GM18519 (cell line): ENCODE results near the gene BACH2.

ENCODE experiments used
- ATAC-seq: cut with Tn5 transposase; IDR thresholded peaks from one replicate; pipeline ENCODE4 v1.9.1; 2021; ENCODE audit warnings: mild to moderate bottlenecking, moderate library complexity; ENCODE audit not compliant: unreplicated experiment, low FRiP score

BACH2 gene

DNA sequence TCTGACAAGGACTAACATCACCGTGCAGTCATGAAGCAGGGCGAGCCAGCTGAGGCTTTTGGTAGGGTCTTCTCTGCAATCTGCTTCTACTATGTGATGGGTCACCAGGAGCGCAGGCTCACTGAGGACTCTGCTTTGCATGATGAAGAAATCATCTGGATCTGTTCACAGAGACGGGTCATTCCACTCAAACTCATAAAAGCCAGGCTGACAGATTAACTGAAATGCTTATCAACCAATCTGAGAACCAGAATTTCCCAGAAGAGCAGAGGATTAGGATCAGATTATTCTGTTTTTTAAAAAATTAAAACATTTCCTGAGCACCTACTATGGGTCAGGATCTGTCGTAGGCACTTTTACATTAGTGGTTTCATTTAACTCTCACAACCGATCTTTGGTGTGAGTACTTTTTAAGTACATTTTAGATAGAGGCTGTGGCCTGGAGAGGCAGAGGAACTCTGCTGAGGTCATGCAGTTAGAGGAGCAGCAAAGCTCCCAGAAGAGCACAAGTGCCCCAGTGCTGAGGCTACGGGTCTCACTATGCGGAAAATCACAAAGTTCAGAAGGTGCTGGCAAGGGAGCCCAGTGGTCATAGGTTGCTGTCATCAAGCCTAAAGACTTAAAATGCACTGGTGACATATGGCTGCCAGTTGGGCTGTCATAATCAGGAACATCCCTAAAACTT lies 109.1 kb downstream of the BACH2 start:
- ATAC-seq, result no peak

DNA sequence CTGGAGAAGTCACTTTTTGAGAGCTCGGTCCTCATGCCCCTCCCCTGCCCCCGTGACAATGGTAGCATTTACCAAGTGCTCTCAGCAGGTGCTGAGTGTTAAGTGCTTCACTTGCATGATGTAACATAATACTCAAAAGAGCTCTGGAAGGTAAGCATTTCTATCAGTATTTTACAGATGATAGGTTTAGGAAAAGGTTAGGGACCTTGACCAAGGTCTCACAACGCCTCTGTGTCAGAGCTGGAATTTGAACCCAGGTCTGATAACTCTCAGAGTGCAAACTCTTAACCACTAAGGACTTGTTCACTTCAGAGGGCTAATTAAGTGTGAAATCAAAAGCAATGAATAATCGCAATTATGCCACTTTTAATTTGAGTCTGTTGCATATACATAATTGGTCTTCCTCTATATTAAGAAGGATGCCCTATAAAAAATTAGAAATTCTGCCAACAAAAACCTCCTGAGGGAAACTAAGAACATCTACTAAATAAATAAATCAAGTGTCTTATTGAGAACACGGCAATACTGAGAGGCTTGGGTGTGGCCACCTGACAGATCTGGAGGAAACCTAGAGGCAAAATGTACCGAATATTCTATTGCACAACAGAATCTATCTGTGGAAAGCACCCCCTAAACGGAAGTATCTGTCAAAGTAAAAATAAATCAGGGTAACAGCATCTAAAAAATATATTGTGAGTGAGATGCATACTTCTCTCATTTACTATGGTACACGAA lies 109.8 kb downstream of the BACH2 start:
- no peak for ATAC-seq

DNA sequence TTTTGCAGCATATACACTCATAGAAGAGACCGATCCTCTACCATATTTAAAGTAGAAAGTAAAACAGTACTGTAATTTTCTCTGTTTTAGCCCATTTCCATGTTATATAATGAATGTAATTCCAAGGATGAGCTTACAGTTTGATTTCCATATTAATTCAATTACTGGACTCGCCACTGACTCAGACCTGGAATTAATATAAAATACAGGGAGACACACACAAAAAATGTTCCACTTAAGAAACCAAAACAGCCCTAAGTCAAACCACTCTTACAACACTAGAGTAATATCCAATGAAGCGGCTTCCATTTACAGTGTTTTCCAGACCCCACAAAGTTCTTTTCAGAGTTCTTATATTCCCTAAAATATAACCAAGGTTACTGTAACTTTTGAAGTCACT lies 110.6 kb downstream of the BACH2 start:
- no peak for ATAC-seq

DNA sequence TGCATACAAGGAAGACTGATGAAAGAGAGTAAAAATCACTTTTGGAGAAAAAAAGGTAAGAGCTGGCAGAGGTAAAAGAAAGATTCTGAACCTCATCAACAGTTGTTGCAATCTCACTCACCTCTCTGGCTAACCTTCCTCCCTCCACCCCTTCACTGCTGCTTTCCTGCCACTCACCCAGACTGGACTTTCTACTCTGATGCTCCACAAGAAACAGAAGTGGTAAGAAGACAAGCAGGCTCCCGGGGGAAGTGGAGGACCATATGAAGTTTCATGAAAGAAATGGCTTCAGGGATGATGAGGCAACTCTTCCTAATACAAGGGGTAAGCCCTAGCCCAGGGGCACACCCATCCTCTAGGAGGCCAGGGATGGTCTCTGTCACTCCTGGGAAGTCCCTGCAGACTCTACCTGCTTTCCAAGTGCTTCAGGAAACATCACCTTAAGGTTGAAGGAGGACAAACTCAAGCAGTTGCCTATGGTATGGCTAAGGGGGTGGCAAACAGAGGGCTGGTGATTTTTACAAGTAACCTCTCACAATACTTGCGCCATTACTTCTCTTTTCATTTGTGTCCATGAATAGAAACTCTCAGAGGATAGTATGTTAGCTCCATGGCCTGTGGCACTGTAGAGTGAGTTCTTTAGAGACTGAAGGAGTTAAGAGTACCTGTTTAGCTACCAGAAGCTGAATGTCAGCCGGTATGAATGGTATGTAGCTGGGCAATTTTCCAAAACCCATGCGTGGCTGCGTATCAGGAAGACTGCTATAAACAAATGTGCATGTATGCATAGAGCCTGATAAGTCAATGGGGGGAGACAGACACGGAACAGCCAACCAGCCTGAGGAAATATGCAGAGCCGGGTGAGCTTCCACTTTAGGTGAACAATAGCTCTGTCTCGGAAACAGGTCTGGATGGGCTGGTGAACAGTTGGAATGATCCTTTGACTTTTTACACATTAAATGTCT lies 112.0 kb downstream of the BACH2 start:
- ATAC-seq, result no peak

DNA sequence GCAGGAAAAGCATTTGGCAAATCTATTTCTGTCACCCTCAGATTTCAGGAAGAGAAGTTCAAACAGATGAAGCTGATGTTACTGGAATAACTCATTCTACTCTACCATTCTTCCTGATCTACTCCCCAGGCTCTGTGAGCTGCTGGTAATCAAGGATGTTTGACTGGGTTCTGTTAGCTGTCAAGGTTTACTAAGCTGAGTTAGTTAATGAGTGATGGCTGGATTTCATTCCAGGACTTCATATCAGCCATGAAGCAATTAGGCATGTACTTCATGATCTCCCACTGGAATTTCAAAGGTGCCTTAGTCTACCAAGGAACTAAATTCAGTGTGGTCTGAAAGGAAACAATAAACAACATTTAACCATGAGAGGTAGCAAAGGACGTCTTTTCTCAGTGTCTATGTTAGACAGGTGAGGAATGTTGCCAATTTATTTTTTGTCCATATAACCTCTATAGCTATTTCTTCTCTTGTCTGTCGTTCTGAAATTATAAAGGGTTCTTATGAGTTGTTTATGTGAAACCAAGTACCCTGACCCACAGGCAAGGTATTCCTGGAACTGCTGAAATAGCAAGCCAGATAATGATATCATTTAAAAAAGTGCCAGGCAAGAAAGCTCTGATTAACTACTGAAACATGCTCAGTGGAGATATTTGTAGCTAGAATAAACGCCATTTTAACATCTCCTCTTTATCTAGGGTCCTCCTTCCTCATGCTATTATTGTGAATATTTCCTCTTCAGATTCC lies 112.9 kb downstream of the BACH2 start:
- ATAC-seq, result no peak

DNA sequence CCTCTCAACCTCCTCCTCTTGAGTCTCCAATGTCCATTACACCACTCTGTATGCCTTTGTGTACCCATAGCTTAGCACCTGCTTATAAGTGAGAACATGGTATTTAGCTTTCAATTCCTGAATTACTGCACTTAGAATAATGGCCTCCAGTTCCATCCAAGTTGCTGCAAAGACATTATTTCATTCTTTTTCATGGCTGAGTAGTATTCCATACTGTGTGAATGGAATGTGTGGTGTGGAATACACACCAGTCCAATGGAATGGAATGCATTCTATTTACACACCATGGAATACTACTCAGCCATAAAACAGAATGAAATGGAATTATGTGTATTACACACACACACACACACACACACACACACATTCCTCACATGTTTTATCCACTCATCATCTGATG lies 116.1 kb downstream of the BACH2 start:
- ATAC-seq, result no peak

DNA sequence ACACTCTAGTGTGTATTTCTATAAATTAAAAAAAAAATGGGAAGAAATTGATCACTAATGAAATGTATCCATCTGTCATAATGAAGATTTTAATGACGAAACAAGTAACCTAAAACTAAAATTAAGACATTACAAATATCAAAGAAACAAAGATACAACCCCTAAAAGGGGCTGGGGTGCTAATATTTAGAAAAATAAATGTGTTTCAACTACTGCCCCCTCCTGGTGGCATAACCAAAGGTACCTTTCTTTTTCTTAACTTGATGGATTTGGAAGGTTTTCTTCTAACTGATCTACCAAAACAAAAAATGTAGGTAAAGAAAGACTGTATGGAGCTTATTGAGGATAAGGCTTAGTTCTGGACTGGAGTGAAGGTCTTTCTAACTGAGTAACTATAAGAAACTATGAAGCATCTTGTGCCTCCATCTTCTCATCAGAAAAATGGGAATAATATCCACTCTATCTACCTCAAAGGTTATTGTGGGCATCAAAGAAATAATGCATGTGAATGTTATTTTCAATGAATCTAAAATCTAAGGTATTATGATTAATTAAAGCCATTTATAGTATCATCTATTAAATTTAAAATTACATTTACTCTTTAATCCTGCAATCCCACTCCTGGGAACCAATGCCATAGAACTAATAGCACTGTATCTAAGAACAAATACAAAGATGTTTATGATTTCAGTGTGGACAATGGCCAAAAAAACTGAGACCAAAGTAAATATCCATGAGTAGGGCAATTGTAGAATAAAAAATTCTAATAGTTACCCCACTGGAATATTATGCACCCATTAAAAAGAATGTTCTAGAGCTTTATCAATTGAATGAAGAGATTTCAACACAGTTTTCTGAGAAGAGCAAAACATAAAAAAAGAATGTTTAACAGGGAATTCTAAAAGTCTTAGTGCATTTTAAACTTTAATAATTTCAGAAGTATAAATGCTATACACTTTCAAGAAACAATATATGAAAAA lies 117.2 kb downstream of the BACH2 start:
- ATAC-seq, result no peak

DNA sequence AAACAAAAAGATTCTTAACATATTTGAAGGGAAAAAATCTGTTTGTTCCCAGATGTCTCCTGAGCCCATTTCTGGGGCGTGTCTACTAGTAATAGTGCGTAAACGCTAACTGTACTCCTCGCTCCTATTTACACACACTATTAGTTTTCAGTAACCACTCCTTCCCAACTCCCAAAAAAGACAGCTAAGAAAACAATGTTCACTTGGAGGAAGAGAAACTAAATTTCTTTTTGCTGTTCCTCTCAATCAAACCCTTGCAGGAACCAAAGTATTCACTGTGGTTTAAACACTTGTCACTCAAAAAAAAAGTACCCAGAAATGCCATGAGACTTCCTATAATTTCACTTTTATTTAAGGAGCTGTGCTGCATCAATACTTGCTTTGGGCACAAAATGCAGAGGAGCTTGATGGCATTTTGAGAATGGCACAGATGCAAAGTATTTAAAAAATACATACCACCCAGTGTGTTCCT lies 118.2 kb downstream of the BACH2 start:
- ATAC-seq, result no peak

DNA sequence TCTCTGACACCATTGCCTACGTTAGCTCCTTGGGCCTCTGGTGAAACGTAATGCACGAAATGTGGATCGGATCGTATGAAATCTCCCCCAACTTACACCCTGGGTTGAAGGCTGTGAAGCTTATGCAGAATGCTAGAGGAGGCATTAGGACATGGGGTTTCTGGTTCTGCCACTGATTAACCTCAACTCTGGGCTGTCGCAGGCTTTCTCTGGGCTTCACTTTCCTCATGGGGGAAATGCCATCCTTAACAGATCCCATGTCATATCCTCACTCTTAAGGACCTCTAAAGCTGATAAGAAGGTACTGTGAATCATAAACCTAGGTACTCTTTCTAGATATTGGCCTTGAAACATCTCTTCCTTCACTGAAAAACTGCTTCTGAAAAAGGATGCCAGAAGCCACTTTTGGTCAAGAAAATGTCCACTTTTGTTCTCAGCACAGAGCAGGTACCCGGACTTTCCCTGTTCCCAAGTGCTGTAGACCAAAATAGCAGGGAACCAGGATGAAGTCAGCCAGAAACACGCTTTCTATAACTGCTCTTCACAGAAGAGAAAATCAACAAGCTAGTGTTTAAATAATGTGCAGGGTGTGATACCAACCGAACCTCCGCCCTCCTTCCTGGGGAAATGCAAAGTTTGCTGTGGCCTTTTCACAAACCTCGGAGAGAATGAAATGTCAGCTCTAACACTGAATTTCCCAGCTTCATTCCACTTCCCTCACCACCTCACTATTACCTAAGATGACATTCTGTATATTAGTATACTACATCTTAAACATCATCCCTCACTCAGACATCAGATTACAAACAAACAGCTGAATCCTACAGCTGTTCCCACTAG lies 118.9 kb downstream of the BACH2 start:
- no peak for ATAC-seq

DNA sequence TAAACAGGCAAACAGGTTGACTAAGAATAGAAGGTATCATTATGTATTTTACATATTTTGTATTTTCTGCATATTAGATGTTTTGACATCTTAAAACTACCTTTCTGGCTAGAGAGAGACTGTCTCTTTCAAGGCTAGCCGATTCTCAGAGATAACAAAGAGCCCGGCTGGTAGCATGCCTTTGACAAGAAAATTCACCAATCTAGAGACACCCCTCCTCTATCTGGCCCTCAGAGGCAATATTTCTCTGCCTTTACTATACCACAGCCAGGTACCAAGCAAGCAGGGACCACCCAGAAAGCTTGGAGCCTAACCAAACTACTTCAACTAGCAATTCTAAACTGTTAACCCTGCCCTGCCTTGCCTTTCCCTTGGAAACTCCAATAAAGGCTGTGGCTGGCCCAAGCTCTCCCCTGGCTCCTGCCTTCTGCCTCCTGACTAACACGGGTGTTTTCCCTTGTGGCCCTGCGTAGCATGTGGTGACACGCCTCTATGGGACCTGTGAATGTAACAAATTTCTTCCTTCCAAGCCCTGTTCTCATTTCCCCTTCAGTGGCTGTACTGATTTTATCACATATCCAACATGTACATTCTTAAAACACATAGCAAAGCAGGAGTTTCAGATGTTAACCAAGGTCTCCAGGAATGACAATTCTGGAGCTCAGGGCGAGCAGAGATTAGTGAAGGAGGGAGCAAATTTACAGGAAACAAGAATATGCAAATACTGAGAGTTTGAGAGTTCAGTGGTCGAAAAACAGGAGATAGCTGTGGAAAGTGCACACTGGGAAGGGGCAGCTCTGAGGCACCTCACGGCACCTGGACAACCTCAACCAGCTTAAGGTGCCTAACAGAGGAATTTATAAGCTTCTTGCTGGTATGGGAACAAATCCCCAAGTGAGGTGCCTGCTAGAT lies 120.8 kb downstream of the BACH2 start:
- ATAC-seq, result no peak

DNA sequence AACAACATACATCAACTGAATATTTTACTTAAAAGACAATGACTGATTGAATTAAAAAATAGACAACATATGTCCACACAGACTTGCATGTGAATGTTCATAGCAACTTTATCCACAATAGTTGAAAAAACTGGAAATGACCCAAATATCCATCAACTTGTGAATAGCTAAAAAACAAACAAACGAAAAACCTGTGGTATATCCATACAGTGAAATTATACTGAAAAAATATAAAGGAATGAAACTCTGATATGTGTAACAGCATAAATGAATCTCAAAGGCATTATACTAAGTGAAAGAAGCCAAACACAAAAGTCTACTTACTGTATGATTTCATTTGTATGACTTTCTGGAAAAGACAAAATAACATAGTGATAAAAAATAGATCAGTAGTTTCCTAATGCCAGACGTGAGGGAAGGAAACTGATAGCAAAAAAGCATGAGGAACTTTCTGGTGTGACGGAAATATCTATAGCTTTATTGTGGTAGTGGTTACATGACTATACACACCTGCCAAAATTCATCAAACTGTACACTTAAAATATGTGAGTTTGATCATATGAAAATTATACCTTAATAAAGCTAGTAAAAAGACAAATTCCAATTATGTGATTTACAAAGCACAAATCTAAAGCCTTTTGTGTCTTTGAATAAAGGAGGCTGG lies 123.2 kb downstream of the BACH2 start:
- no peak for ATAC-seq

DNA sequence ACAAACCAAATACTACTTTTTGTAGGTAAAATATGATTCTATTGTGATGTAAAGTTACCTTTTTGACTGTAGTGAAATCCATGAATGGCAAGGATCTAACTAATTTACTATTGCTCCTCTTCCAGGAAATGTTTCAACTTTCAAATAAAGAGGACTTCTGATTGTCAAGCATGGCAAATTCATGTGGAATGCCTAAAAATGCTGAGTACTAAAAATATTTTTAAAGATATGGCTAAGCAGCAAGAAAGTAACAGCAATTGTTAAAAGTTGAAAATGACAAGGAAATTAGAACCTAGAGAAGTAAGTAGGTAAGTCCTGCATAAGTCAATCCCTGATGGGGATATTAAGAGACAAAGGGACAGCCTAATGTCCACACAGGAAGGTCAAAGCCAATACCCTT lies 126.0 kb downstream of the BACH2 start:
- ATAC-seq, result no peak

DNA sequence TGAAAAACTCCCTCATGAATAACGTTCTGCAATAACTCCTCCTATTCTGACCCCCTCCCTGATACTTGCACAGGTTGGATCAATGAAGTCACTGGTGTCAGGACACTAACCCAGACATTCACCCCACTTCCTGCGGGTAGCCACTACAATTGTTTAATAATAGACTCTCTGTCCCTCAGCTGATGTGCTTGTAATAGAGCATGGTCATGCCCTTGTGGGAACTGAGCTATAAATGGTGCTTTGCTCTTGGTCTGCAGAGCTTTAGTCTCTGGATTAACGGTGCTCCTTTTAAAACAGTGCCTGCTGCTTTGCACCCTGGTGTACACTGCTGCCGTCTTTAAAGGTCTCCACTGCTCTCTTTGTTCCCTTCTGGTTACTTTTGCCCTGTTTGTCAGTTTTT lies 127.3 kb downstream of the BACH2 start:
- ATAC-seq, result no peak

DNA sequence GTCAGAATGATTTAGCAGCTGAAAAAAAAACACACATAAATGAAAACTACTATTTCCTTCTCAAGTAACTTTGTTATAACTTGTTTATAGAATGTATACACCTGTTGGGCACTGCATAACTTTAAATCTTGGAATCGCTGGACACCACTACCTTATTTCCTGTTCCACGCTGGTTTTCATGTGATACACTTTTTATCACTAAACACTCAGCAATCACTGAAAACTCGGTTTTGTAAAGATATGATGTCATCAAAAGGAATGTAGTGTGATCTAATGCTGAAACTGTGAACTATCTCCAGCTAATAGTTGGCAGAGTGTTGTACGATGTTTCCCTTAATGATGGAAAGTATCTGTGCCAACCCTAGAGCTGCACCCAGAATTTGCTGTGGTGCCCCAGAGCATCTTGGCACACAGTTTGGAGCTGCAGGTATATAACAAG lies 127.9 kb downstream of the BACH2 start:
- ATAC-seq, result no peak

DNA sequence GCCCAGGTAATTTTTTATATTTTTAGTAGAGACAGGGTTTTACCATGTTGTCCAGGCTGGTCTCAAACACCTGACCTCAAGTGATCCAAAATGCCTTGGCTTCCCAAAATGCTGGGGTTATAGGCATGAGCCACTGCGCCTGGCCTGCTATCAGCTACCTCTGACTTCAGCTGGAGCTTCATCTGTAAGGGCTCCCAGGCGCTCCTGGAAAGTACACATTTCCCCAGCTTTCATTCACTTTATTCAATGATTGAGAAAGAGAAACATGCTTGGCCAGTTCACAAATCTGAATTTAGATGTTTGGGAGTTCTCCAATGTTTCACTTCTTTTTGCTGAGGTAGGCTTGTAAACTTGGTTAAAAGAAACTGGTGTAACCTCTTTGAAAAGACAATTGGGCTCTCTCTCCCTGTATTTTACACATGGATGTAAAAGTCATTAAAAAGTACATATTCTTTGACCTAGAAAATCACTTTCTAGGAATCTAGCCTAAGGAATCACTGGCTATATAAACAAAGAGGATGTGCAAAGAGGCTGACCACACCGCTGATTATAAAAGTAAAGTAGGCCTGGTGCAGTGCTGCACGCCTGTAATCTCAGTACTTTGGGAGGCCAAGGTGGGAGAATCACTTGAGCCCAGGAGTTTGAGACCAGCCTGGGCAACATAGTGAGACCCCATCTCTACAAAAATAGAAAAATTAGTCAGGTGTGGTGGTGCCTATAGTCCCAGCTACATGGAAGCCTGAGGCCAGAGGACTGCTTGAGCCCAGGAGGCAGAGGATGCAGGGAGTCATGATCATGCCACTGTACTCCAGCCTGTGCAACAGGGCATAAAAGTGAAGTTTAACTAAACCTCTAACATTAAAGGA lies 128.9 kb downstream of the BACH2 start:
- ATAC-seq, result no peak
